T-helper 2 cell (primary cell): ENCODE data around the gene LCN6.
A peak's percentile ranks its signal among the peaks of the same experiment; 100 is the strongest.
"Not testable (repeated sequence)": the region's sequence is repeated elsewhere in the genome, so short reads cannot be mapped to it uniquely, and the experiment has no call there.

ENCODE experiments used
- DNase-seq, 5 experiments: peaks; one replicate each; pipeline versions ENCODE4 v3.0.0 to v3.0.0-alpha.2; 2012 to 2022

LCN6 gene

DNA sequence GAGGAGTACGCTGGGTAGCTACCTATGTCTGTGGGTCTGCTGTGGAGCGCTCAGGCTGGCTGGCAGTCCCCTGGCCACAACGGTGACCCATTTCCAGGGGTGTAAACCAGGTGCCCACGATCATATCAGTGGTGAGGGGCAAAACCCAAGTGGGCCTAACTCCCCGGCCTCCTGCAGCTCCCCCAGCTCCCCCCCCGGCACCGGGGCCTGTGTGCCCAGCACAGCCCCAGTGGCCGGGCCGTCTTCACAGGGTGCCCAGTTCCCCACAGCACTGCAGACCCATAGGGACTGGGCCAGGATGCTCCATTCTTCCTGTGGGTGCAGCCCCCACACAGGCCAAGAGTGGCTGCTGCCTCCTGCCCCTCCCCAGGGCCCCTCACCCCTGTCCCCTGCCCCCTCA lies 10.7 kb upstream of the LCN6 start:
- DNase-seq, result no peak

DNA sequence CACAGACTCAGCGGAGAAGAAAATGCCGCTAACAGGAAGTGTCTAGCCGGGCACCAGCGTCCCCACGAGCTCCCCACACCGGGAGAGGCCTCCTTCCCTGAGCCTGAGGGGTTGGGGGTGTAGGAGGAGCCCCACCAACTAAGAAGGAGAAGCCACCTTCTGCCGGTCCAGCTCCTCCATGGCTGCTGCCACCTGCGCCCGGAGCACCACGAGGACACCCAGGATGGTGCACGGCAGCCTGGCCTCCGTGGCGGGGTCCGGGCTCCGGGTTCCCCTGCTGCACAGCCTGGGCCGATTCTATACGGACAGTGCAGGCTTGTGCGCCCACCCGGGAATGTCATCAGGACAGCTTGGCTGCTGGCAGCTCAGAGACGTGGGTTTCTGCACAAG lies 9.4 kb upstream of the LCN6 start:
- no peak for DNase-seq

DNA sequence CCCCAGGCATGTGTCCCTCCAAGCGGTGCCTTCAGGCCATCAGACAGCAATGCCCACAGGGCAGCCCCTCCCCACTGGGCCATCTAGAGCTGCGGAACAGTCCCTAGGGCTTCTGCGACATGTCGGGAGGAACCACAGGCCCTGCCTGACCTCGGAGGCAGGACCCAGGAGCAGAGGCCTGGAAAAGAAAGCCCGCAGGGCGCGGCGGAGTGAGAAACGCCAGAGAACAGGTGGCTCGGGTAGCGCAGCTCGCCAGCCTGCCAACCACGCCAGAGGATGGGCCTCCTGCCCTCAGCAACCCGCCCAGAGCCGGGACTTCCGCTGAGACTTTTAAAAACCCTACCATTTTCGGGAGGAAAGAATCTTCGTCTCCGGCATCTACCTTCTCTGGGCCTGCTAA lies 9.0 kb upstream of the LCN6 start:
- DNase-seq, result no peak

DNA sequence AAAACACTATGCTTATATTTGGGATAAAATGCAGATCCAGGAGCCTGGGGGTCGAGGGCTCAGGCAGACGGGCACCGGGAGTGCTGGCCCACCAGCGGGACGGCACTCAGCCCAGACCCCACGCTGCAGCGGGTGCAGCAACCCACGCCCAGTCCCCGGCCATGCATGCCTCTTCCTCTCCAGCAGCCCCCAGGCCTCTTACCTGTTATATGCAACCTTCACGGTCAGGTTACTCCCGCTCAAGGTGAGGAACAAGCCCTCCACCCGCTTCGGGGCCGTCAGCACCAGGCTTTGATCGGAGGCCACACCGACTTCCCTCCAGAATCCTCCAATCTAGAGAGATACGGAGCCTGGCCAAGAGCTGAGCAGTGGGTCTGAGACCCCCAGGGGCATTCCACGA lies 8.5 kb upstream of the LCN6 start:
- DNase-seq, result no peak

DNA sequence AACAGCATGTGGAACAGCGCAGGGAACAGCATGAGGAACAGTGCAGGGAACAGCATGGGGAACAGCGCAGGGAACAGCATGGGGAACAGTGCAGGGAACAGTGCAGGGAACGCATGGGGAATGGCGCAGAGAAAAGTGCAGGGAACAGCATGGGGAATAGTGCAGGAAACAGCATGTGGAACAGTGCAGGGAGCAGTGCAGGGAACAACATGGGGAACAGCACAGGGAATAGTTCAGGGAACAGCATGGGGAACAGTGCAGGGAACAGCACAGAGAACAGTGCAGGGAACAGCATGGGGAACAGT lies 7.8 kb upstream of the LCN6 start:
- DNase-seq, result no peak

DNA sequence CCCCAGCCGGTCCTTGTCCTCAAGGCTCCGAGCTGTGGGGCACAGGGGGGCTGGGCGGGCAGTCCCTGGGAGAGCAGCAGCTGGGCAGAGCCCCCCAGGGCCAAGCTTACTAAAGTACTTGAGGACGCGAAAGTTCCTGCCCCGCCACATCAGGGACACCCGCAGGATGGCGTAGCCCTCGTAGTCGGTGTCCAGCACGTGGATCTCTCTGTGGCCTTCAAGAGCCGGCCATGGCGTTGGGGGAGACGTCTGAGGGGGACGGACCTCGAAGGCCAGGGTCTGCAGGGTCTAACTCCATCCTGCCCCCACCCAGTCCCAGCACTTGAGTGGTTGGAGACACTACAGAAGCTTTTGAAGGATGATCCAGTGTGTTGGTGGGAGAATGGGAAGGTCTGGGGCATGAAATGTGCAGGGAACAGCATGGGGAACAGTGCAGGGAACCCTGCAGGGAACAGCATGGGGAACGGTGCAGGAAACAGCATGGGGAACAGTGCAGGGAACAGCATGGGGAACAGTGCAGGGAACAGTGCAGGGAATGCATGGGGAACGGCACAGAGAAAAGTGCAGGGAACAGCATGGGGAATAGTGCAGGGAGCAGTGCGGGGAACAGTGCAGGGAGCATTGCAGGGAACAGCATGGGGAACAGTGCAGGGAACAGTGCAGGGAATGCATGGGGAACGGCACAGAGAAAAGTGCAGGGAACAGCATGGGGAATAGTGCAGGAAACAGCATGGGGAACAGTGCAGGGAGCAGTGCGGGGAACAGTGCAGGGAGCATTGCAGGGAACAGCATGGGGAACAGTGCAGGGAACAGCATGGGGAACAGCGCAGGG lies 7.2 kb upstream of the LCN6 start:
- DNase-seq, result not testable (repeated sequence)

DNA sequence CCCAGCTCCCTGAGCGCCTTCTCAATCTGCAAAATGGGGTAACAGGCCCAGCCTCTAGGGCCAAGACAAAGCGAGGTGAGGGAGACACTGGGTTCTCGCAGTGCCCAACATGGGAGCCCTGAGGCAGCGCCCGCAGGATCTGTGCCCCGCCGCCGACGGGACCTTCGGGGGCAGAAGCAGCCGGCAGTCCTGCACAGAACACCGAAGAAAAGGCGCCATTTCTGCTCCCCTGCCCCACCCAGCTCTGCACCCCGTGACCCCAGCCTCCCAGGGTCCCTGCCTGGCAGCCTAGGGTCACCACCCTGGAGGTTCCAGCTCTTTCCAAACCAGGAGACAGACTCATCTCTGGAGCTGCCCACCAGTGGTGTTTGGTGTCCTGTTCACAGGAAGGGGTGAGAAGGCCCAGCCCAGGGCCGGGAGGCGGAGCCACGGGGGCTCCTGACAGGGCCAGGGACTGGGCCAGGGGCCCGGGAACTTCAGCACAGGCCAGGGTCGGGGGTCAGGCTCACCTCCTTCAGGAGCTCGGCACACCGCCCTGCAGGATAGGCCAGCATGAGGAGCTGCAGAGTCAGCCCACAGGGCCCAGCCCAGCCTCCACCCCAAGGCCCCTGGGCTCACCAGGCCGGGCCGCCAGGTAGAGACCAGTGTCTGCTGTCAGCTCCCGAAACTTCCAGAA lies 6.4 kb upstream of the LCN6 start:
- DNase-seq, result no peak

DNA sequence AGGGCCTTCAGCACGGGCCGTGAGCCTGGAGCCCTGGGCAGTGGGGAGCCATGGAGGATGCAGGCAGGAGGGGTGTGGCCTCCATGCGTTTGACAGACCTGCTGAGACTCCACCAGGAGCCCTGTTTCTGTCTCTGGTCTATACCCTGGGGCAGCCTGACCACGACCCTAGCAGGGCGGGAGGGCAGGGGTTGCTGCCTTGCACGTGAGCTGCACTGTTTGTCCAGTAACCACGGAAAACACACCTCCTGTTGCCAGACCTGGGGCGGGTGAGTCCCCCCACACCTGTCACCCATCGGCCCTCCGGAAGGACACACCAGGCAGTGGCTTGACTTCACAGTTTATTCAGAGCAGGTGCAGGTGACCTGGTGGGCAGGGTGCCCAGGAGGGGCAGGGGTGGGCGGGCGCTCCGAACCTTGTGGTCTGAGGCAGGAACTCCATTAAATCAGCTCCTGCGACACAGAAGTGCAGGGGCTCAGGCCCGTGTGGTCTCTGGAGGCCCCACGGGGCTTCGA lies 5.8 kb upstream of the LCN6 start:
- DNase-seq, result no peak

DNA sequence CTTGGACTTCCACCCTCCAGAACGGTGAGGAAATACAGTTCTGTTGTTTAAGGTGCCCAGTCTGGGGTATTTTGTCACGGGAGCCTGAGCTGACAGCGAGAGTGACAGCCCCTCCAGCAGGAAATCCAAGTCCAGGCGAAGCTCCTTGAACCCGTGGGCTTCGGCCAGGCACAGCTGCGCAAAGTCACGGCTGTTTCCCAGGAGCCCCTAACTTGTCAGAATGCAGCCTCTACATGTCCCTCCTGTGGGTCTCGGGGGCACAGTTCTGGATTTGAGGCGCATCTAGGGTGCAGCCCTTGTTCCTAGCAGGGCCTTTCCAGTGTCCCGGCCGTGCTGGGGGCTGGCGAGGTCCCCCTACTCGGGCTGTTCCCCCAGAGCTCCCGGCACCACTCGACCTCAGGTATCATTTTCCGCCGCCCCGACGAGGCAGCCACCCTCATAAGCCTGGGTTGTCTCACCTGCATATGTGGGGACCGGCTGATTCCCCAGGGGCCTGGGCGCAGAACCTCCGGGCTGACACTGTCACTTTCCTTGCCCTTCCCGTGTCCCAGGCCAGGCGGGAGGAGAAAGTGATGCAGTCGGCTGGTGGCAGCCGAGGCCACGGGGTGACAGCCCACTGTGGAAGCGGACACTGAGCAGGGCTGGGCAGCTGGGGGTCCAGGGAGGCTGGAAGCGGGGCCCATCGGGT lies 5.2 kb upstream of the LCN6 start:
- no peak for DNase-seq

DNA sequence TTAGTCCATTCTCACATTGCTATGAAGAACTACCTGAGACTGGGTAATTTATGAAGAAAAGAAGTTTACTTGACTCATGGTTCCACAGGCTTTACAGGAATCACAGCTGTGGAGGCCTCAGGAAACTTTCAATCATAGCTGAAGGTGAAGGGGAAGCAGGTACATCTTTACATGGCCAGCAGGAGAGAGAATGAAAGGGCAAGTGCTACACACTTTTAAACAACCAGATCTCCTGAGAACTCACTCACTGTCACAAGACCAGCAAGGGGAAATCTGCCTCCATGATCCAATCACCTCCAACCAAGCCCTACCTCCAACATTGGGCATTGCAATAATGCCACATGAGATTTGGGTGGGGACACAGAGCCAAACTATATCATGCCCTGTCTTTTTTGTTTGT lies 3.5 kb upstream of the LCN6 start:
- DNase-seq, result no peak

DNA sequence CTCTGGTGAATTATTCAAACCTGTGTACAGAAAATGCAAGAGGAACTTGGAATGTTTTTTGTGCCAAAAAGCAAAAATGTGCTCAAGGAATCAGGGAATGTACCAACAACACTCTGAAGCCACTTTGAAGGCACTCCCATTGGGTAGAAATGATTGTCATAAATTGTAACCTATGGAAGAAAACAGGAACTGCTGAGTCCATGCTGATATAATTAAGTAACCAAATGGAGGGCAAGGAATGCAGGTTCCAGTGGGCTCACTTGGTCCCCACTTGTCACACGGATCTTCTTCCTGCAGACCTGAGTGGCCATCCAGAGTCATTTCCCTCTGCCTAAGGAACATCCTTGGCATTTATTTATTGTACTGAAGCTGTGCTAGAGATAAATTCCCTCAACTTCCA lies 2.9 kb upstream of the LCN6 start:
- no peak for DNase-seq

DNA sequence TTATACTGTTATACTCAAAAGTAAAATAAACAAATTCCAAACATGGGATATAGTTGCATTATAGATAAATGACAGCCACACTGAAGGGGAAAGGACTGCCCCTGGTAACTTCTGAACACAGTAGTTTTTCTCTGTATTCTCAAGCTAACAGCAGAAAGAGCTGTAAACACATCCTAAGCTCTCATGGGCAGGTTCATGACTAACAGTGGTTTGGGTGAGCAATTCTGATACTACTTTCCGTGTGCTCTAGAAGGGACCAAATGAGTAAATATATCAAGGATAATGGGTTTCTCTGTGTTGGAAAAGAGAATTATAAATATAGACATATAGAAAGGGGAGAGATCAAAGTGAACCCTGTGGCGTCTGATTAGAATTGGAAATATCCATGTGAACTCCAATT lies 2.2 kb upstream of the LCN6 start:
- peak in 1 of 5 experiments; percentile 82 for DNase-seq

DNA sequence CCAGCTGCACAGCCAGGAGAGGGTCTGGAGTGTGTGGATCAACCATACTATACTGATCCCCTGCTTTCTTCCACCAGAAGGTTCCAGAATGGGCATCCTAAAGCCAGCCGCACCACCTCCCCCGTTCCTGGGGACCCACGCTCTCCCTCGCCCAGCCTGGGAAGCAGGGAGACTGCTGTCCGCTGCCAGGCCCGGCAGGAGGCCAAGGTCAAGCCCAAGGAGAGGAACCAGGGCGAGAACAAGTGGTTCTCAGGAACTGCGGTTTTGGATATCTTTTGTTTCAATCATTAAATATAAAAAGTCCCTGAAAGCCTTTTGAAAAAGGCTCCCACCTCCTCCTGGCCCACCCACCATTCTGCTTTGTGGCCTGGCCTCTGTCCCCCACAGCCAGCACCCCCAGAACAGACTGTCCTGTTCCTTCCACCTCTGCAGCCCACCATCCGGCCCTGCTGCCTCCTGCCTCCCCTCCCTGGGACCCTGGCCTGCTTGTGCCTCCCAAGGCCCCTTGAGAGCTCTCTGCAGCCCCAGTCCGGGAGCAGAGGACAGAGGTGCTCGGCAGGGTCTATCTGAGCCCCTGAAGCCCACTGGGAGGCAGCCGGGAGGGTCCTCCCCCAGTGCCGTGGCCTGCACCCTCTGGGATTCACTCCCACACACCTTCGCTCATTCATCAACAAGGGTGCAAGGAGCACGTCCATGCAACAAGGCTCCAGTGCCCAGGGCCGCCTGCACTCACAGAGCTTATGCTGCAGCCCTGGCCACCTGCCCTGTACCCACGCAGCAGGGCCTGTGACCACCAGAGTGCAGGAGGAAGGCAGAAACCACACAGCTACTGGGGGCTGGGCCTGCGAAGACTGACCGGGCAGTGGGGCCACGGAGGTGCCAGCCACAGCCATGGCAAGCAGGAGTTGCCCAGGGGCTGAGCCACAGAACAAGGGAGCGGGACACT lies 614 bp upstream of the LCN6 start:
- DNase-seq, result no peak

DNA sequence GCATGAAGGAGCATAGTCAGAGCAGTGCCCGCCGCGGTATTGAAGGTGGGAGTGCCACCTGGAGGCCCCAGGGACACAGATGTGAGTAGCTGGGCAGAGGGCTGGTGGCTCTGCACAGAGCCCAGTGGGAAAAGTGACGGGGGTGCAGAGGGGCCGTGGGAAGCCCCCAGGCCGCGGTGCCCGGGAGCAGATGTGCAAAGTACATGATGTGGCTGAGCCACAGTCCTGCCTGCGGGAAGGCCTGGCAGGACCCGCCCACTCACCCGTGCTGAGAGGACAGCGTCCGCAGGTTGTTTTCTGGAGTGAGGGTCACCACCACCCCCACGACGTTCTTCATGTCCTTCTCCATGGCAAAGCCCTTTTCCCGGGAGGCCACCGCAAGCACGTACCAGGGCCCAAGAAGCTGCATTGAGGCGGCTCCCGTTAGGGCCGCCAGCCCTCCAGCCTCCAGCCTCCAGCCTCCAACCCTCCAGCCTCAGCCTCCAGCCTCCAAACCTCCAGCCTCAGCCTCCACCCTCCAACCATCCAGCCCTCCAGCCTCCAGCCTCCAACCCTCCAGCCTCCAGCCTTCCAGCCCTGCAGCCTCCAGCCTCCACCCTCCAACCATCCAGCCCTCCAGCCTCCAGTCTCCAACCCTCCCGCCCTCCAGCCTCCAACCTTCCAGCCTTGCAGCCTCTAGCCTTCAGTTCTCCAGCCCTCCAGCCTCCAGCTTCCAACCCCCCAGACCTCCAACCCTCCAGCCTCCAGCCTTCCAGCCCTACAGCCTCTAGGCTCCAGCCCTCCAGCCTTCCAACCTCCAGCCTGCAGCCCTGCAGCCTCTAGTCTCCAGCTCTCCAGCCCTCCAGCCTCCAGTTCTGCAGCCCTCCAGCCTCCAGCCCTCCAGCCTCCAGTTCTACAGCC lies 914 bp downstream of the LCN6 start:
- no peak for DNase-seq

DNA sequence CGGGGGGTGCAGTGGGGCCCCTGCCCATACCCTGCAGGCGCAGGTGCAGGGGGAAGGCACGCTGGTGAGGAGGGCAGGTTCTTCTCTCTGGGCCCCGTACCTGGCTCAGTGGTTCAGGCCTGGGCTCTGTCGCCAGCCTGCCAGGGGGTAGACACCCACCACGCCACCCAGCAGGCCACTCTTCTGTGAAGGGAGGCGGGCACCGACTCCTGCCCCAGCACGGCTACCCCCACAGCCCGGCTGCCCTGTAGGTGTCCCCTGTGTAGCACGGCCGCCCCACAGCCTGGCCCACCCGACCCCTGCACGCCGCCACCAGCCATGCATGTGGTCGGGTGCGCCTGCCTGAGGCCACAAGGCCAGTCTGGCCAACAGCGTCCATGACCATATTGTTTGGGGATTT lies 1.7 kb downstream of the LCN6 start:
- DNase-seq, result no peak

DNA sequence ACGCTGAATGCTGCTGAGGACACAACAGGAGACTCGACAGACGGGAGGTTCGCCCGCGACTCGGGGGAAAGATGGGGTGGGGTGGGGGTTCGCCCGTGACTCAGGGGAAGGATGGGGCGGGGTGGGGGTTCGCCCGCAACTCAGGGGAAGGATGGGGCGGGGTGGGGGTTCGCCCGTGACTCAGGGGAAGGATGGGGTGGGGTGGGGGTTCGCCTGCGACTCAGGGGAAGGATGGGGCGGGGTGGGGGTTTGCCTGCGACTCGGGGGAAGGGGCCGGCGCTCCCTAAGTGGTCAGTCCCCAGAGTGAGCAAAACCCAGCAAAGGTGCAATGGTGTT lies 2.2 kb downstream of the LCN6 start:
- no peak for DNase-seq

DNA sequence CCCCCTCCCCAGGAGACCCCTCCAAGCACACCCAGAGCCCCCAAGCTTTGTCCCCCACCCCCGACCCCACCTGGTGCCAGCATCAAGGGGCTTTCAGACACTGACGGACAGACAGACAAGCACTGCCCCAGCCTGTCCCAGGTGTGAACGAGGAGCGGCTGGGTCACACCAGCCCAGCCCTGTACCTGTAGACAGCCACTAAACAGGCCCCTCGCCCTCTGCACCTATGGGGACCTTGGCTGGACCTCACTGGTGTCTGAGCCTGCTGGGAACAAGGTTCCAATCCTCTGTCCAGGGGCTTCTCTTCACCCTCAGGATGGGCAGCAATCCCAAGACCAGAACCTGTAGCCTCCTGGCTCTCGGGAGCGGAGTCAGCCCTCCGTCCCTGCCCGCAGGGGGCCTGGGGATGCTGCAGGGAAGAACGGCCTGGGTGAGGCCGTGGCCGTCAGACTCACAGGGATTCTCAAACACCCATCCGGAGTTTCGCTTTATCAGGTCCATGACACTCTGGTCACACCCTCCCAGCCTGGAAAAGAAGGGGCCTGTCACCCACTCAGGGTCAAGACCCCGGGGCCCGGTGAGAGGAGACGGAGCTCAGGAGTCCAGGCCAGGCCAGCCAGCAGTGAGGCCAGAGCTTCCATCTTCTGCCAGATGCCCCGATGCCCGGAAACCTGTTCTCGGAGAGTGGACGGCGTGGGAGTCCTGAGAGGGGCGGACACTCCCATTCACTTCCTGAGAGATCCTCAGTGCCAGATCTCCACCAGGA lies 2.8 kb downstream of the LCN6 start:
- no peak for DNase-seq

DNA sequence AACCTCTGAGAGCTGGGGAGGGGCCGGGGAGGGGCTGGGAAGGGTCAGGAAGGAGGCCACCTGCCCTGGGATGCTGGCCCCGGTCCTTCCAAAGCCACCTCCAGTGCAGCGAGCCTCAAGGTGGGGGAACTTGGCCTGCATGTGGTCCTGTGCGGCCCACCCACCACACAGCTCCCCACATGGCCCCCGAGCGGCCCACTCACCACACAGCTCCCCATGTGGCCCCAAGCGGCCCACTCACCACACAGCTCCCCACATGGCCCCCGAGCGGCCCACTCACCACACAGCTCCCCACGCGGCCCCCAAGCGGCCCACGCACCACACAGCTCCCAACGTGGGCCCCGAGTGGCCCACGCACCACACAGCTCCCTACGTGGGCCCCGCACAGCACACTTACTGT lies 3.6 kb downstream of the LCN6 start:
- DNase-seq, result no peak

DNA sequence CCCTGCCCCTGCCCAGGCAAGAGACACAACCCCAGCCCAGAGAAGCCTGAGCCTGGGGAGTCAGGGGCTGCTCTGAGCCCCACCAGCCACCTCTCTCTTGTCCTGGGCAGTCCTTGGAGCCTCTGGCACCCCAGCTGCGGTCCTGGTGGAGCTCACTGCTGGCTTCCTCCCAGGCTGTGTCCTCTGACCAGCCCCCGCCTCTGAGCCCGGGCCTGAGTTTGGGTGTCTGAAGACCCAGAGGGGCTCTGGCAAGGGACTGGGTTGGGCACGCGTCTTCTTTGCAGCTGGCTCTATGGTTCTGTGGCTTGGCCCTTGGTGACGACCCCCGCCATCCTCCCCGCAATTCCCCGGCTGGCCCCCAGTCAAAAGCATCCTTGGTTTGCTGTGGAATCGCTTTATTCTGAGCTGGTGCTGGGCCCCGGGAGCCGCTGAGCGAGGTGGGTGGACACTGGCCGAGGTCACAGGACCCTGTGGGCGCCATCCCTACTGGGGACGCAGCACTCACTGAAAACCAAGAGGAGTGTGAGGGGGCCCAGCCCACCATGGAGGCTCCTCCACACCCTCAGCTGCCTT lies 4.6 kb downstream of the LCN6 start:
- no peak for DNase-seq

DNA sequence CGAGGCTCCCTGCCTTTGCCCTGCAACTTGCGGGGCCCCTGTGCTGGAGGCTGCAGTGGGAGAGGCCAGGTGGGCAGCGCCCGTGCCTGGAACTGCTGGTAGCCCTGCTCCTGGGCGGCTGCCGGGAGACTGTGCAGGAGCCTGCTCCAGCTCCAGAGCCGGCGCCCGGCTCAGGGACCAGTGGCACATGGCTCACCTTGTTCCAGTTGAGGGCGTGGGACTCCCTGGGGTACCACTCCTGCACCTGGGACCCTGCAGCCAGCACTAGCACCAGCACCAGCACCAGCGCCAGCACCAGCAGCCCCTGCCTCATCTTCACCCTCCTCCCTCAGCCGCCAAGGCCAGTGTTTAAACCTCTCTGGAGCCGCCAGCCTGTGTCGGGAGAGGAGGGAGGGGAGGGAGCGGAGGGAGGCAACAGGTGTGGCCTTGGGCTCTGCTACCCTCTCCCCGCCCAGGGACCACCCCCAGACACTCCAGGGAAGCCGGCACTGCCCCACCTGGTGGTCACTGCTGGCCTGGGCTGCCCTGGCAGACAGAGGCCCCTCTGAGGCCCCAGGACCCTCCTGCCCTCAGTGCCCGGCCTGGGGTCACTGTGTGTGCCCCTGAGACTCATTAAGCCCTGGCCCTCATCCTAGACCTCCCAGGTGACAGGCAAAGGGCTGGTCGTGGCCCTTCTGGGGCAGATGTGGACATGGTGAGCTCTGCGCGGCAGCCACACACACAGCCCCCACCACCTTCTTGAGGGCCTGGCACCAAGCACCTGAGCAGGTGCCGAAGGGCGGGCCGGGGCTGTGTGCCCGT lies 5.5 kb downstream of the LCN6 start, which contains the start of gene LCN10:
LCN10 (minus strand) TSS at position 350 of the 801 bp plus-strand sequence; CDS start at position 313, 37 bp downstream.
- DNase-seq, result no peak
